ENCODE data around the gene IMMP2L.

IMMP2L gene

DNA sequence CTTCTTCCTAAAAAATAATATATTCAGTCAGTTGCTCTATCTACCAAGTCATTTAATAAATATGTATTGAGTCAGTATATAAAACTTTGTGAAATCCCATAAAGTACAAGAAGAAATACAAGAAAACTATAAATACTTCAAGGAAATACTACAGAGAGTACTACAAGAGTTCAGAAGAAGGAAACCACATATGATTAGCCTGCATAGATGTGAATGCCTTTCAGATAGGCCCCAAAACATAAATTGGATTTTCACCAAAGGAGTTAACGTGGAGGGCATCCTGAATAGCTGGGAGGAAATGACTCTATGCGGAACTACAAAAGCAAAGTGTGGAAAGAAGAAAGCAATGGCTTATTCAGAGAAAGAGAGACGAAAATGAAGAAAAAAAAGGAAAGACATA is 351.3 kb downstream of the IMMP2L start:
- no peak for DNase-seq (ENCODE audit: low spot score)

DNA sequence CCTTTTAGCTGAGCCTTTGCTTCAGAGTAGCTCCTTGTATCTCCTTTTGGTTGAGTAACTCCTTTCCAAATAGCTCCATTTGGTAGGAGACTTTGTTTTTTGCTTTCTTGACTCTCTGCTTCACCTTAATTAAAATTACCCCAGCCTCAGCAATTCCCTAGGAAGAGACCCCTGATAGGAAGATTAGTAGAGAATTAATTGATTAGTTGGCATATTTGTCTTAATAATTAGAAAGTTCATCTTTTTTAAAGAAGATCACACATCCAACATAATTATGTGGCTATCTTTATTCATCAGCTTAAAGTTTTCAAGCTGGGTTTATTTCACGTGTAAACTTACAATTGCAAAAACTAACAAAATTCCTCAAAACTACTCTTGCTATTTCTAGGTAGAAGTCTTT is 352.2 kb downstream of the IMMP2L start:
- DNase-seq (ENCODE audit: low spot score), result no peak

DNA sequence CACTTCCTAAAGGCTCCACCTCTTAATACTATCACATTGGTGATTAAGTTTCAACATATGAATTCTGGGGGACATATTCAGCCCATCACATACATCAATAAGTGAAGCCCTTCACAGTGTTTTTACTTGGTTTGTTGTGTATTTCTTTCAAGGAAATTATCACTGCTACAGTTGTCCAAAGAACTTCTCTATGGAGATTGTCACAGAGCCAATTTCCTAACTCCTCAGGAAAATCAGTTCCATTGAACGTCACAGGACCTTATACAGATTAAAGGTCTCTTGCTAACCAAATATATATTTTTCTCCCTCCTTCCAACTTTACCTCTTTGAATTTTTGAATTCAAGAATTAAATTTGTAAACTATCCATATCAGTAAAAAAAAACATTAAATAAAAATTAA is 357.0 kb downstream of the IMMP2L start:
- DNase-seq (ENCODE audit: low spot score), result no peak

DNA sequence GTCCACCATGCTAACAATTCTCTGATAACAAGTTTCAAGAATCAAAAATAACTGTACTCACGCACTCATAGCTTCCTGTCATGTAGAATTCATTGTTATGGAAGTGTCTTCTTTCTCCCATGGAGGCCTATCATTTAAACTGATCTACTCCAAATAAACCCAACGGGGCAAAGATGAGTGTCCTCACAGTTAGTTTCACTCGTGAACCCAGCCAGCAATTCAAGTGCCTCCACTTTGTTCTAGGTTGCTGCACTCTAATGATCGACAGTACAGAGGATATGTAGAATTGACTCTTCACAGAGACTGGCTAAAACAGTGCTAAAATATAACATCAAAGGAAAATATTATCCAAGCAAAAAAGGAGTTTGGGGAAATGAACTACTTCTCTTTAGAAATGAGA is 360.0 kb downstream of the IMMP2L start:
- no peak for DNase-seq (ENCODE audit: low spot score)

DNA sequence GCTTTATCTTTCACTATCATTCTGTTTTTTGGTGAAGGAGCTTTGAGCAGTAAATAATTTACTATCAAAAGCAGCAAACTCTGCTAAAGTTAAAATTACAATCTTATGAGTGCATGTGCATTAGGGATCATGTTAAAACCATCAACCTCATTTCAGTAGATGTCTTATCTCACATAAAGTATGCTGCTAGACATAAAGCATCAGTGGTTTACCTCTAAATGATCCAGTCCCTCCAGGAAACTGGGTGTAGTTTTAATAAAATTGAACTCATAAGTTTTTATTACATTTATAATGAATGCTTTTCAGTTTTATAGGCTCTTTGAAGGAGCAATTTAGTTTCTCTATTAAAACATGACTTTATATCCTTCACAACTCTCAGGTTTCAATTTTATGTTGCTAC is 362.6 kb downstream of the IMMP2L start:
- no peak for DNase-seq (ENCODE audit: low spot score)

DNA sequence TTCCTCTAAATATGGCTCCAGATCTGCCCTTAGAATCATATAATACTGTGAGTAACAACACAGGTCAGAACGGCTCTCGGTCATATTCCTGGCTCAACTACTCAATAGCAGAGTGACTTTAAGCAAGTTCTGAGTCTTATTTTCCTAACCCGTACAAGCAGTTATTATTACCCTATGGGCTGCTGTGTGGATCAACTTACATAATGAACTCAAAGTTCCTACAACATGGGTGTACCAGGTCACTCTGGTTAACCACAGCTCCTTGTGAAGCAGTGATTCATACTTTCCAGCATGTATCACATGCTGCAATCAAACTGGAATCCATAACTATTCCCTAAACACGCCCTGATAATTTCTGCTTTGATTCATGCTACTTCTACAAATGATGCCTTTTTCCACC is 364.0 kb downstream of the IMMP2L start:
- no peak for DNase-seq (ENCODE audit: low spot score)

DNA sequence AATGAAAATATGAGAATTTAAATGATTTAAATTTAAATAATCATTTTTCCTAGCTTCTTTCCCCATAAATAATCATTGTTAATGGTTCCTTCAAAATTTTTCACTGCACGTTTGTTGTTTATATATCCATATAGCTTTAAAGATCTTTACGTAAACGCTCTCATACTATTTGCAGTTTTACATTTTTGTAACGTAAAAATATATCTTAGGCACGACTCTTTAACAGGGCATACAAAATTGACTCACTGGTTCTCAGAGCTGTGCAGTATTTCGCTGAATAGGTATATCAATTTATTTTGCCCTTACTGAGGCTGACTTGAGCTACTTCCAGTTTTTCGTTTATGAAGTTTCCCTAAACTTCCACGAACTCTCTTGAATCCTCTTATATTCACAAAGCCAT is 365.6 kb downstream of the IMMP2L start:
- DNase-seq (ENCODE audit: low spot score), result no peak

DNA sequence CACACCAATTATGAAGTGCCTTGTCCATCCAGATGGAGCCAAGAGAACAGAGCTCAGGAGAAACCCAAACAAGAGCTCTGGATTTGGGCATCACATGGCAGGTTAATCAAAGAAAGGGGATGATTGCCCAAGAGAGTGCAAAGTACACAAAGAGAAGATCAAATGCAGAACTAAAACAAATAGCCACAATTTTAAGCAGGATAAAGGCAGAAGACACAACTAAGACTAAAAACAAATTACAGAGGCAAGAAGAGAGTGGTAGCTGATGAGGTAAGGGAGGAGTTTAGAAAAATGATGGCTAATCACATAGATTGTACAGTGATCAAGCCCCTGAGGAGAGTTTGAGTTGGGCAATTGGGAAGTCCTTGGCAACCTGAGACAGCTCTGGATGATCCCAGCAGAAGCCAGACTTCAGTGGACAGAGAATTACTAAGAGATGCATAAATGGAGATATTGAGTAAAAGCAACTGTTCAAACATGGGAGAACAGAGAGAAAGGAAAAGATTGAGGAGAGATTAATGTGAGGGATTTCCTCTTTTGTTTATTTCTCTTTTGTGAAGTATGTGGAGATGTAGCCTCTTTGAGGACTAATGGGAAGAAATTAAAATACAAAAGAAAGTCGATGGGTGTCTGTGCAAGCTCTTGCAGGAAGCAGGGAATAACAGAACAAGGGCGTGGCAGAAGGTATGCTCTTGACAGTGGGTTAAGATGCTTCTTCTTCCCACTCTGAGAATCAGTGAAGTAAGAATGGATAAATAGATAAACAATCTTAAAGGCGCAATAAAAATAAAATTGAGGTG is 369.5 kb downstream of the IMMP2L start:
- DNase-seq (ENCODE audit: low spot score), result no peak

DNA sequence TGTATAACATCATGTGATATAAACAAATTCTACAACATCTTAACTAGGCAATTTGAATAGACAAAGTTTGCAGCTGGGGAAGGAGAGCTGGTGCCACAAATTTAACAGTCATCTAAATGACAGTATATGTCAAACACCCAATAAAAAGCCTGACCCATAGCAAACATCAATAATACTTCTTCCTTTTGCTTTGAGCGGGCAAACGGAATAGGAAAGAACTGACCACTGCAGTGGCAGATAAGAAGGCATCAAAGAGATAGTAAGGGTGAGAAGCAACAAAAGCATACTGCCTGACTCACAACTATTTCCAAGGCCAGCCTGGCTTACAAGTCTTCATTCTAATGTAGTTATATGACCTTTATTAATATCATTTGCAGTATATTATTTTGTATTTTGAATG is 371.5 kb downstream of the IMMP2L start:
- DNase-seq (ENCODE audit: low spot score), result no peak

DNA sequence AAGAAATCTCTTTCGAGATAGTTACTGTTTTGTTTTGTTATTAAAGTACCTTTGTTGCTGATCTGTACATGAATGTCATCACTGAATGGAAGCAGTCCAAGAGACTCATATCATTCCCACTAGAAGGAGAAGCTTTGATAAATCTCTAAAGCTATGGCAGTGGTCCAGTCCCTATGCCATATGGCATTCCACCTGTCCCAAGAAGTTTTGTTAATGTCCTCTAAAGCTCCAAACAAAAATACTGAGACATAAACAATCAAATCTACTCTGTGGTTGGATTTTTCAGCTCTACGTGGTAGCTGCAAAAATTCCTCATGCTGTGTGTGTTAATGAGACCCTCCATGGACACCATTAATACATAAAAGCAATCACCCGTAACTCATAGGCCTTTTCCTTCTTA is 377.3 kb downstream of the IMMP2L start:
- DNase-seq (ENCODE audit: low spot score), result no peak

DNA sequence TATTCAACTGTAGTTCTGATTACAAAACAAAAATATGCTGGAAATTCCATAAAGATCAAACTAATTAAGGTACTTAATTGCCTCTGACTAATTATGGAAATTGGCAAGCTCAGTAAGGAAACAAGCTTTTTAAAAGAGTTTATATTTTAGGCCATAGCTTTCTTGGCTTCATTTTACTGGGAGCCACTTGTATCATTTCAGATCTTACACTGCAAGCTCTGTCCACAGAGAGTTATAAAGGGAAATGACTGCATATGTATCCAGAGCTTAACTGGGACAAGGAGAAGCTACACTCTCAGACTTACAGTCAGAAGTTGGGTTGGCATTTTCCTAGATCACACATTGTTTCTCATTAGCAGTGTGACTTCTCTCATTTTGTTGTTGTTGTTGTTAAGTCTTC is 379.0 kb downstream of the IMMP2L start:
- no peak for DNase-seq (ENCODE audit: low spot score)

DNA sequence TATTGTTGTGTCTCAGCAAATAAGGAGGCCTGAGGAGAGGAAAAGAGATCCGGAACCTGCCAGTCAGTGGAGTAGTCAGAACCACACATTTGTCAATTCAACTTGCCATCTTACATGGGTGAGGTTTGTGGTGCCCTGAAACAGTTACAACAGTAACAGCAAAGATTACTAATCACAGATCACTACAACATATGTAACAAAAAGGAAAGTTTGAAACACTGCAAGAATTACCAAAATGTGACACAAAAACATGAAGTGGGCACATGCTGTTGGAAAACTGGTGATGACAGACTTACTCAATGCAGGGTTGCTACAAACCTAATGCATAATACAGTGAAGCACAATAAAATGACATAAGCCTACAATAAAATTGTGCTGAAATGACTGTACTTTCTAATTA is 382.0 kb downstream of the IMMP2L start:
- DNase-seq (ENCODE audit: low spot score), result no peak

DNA sequence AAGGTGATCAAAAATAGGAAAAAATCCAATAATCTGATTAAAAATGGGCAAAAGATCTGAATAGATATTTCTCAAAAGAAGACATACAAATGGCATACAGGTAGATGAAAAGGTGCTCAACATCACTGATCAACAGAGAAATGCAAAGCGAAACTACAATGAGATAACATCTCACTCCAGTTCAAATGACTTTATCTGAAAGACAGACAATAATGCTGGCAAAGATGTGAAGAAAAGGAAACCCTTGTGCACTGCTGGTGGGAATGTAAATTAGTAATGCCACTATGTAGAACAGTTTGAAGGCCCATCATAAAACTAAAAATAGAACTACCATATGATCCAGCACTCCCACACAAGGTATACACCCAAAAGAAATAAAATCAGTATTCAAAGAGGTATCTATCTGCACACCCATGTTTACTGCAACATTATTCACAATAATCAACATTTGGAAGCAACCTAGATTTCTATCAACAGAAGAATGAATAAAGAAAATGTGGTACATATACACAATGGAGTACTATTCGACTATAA is 386.3 kb downstream of the IMMP2L start:
- no peak for DNase-seq (ENCODE audit: low spot score)

DNA sequence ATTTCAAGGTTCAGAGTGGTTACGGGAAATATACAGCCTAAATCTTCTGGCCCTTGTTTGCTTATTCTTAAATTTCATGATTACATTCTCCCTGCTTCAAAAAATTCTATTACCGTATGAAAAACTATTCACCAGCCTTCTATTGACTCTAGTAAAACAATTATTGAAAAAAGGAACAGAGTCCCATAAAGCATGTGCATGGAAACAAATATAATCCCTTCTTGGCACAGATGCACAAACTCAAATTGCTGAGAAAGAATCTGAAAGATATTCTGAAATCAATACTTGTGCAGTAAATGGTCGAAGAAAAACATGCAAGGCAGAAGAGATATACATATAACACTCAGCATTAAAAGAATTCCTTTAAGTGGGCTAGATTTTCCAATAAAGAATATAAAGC is 387.8 kb downstream of the IMMP2L start:
- DNase-seq (ENCODE audit: low spot score), result no peak

DNA sequence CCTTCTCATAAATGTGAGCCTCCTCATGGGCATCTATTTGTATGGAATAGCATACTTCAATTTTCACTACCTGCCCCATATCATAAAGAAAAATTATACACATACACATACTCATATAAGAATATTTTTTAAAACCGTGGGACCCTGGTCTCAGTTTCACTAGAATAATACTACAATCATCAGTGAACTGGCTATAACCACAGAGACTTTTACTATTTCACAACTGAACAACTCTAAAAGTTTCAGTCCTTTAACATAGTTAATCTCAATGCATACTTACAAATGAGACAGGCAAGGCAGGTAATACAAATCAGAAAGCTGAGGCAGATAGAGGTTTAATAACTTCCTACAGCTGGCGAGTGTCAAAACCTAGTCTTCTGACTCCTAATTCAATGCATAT is 388.3 kb downstream of the IMMP2L start:
- DNase-seq (ENCODE audit: low spot score), result no peak

DNA sequence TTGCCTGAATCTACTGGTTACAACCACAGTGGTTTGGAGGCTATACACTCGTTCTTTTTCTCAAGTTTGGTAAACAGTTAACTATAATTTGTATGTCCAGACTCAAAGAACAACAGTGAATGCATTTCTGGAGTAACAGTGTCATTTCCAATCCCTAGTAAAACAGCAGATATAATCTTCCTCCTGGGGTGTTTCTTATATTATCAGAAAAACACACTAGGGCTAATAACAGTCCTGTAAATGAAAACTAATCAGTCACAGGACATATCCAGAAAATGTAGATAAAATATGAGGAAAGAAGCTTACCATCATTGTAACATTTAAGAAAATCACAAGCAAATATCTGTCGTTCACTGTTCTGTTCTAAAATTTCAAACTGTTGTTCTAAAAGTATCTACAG is 388.8 kb downstream of the IMMP2L start:
- no peak for DNase-seq (ENCODE audit: low spot score)

DNA sequence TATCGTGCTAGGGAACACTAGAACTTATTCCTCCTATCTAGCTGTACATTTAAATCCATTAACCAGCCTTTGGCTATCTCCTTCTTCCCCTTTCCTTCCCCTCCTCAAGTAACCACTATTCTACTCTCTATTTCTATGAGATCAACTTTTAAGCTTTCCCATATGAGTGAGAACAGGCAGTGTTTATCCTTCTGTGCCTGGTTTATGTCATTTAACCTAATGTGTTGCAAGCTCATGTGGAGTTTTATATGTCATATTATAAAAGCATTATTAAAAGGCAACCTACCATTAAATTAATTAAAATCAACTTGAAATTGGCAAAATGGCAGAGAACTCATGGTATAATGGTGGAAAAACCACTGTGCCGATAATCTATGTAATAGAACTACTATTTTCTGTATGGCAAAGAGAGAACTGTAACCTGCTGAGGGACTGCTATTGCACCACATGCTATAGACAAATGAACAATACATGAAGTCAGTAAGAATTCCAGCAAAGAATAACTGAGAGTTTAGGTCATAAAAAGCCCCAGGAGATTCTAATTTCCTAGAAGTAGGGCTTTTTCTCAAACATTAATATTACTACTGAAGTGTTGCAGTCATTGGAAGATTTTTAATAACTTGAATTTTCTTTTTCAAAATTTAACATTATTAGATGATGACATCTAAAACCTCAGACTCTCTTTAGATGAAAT is 389.6 kb downstream of the IMMP2L start:
- no peak for DNase-seq (ENCODE audit: low spot score)

DNA sequence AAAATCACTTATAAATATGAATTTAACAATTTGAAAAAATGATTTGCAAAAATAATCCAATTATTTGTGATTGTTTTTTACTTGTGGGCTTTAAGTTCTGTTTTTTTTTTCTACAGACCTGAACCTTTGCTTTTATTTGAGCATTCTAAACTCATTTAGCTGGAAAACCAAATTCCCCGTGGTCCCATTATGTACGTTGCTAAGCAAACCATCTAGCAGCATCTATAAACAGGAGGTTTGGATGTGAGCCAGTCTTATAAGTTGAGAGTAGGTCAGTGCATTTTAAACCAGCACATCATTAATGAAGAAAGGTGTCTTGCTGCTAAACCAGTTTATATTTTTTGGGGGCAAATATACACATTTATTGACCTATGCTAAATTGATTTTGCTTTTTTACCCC is 394.1 kb downstream of the IMMP2L start:
- DNase-seq (ENCODE audit: low spot score), result no peak

DNA sequence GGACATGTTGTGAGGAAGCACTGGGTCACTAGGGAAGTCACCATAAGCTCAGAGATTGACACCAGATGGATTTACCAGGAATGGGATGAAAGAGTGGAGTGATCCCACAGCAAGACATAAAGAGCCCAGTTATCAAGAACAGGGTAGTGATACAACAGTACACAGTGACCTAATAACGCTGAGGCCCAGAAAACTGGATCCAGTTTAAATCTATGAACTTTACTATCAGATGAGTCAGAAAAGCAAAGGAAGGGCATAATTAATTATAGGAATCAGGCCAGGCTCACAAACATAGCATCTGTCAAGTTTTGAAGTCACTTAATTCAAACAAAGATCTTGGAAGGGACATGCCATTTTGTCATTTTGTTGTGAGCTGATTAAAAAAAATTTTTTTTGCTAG is 397.9 kb downstream of the IMMP2L start:
- DNase-seq (ENCODE audit: low spot score), result no peak

DNA sequence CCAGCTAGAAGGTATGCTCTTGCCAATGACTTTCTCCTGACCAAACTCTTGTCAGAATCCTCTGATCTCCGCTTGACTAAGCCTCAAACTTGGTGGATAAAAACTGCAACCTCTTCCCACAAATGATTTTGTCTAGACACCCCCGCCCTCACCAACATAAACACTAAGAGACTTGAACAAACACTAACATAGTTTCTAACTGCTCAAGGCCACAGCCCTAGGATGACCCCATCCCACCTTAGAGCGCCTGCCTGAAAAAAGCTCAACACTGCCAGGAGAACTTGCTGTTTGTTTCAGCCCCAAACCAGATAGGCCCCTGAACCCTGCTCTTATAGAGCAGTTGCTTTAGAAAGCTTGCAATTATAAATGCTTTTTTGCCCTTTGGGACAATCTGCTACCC is 399.6 kb downstream of the IMMP2L start:
- no peak for DNase-seq (ENCODE audit: low spot score)

DNA sequence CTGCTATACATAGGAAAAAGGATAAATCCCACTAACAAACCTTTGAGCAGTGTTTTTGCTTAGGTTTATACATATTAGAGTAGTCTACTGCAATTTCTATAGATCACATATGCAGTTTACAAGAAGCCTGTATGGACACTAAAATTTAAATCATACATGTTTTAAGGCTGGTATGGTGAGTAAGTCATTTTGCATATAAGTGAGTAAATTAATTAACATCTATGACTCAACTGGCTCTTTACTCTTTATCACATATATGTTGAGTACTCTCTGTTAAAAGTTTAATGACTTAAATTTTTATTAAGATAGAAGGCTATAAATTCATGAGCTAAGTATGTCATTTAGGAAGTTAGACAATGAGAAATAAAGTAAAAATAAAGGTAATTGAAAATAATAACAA is 402.0 kb downstream of the IMMP2L start:
- DNase-seq (ENCODE audit: low spot score), result no peak

DNA sequence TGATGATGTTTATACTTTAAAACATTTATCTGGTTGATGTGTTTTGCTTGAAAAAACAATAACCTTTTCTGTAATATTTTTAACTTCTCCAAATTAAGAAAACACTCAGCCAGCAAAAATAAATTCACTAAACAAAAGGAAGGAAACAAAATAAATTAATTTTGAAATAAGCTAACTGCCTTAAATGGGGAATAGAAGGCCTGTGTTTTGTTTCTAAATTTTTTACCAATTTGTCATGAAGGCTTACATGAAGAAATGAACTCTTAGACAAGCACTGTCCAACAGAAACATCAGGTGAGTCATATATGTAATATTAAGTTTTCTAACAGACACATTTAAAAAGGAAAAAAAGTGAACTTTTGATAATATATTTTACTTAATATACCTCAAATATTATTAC is 402.9 kb downstream of the IMMP2L start:
- DNase-seq (ENCODE audit: low spot score), result no peak

DNA sequence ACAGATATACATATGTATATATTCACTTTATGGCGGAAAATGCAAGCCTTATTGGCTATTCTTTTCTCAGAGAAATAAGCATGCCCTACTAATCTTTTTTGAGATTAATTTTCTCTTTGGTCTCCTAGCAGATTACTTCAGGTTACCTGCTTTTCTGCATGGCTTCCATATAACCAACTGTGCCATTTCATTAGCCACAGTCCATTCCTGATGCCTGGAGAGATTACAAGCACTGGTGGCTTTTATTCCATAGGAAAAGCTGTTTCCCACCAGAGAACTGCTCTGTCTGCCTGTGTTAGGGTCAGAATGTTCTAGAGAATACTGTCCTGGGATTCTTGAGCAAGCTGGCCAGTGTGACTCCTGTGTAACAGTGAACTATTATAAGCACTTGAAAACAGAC is 411.6 kb downstream of the IMMP2L start:
- DNase-seq (ENCODE audit: low spot score), result no peak

Data from CD4-positive, alpha-beta T cell treated with Interleukin-15 for 4 hours (primary cell).